HFFc6 (cell line): ENCODE results near the gene HPCAL4. TPM values are rescaled to one million over a fixed set of nuclear protein-coding genes. Genes with fewer than 3 reads are reported as not detected.

Experiments used
- DNase-seq: peaks from one replicate; pipeline ENCODE4 v3.0.0-alpha.2; 2018
- H3K27ac Mint-ChIP-seq: 2 replicates; pipeline ENCODE4 v1.8.0; 2020; ENCODE audit warnings: mild to moderate bottlenecking, mixed read lengths
- H3K27me3 Mint-ChIP-seq: 2 replicates; pipeline ENCODE4 v1.8.0; 2021; ENCODE audit warnings: mild to moderate bottlenecking, moderate library complexity, mixed read lengths; ENCODE audit not compliant: insufficient read depth
- H3K36me3 Mint-ChIP-seq: 2 replicates; pipeline ENCODE4 v1.8.0; 2021; ENCODE audit warnings: low read depth, mixed read lengths
- H3K4me1 Mint-ChIP-seq: 2 replicates; pipeline ENCODE4 v1.8.0; 2020; ENCODE audit warnings: low read depth, mixed read lengths
- H3K4me3 Mint-ChIP-seq: 2 replicates; pipeline ENCODE4 v1.8.0; 2020; ENCODE audit warnings: mild to moderate bottlenecking, moderate library complexity, mixed read lengths
- H3K9me3 Mint-ChIP-seq: 2 replicates; pipeline ENCODE4 v1.8.0; 2020; ENCODE audit warnings: mild to moderate bottlenecking, mixed read lengths
- total RNA-seq, 6 experiments: library from RNA; stranded (reverse); fragmentation: NEBNext Ultra II Directional; extraction: Animal tissue kit (Norgen Biotek cat#: 25700); gene quantifications; 2 replicates in 1 of 6; 3 replicates in 5 of 6; pipeline ENCODE4 v1.2.3, GENCODE V29; 2021
- TF ChIP-seq, protein P1 (sequence below): fragments of 200-600 bp; sonication (generic); IDR thresholded peaks from 2 replicates; pipeline ENCODE4 v1.5.0; 2021; ENCODE audit warnings: antibody characterized with exemption, mild to moderate bottlenecking

Gene HPCAL4
- total RNA-seq, 6 experiments from 2014 or later, result not detected

DNA sequence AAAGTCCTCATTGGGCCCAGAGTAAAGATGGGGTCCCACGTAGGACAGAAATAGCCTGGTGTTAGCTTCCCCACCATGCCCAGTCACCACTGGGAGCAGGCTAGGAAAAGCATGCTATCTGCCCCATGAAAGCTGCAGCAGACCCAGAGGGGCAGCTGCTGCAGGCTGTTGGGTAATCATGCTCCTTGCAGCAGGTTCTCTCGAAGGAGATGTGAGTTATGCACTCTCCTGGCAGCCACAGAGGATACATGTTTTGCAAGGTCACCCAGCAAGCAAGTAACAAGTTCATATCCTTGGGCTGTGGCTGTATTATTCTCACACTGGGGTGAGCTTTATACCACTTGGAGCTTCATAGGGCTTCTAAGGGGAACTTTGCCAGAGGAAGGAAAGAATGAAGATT lies 42.7 kb downstream of the HPCAL4 start:
- H3K27me3 Mint-ChIP-seq, result peaks cover 15% of the 10 kb centered on the region
- TF ChIP-seq, protein P1, sequence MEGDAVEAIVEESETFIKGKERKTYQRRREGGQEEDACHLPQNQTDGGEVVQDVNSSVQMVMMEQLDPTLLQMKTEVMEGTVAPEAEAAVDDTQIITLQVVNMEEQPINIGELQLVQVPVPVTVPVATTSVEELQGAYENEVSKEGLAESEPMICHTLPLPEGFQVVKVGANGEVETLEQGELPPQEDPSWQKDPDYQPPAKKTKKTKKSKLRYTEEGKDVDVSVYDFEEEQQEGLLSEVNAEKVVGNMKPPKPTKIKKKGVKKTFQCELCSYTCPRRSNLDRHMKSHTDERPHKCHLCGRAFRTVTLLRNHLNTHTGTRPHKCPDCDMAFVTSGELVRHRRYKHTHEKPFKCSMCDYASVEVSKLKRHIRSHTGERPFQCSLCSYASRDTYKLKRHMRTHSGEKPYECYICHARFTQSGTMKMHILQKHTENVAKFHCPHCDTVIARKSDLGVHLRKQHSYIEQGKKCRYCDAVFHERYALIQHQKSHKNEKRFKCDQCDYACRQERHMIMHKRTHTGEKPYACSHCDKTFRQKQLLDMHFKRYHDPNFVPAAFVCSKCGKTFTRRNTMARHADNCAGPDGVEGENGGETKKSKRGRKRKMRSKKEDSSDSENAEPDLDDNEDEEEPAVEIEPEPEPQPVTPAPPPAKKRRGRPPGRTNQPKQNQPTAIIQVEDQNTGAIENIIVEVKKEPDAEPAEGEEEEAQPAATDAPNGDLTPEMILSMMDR, result no peak
- no peaks in the 10 kb centered on the region for H3K9me3 Mint-ChIP-seq
- H3K27ac Mint-ChIP-seq, result no peak overlapping the region
- H3K36me3 Mint-ChIP-seq, result no peaks in the 10 kb centered on the region
- H3K4me1 Mint-ChIP-seq, result peaks cover 12% of the 10 kb centered on the region
- no peak for DNase-seq
- no peak overlapping the region for H3K4me3 Mint-ChIP-seq

DNA sequence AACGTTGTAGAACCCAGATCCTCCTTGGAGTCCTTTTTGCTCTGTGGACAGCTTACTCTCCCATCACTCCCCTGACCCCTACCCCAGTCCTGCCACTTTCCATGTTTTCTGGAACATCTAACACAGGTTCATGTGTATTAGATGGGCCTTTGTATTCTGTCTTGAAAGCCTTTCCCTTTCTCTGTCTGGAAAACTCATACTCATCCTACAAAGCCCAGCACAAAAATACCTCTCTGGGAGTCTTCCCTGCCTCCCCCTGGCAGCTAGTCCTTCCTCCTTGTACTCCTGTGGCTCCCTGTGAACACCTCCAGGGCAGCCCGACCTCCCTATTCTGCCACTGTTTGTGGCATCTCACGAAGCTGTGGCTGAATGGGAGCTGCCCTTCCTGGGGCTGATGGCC lies 44.0 kb downstream of the HPCAL4 start:
- Mint-ChIP-seq H3K9me3 (no peaks in the 10 kb centered on the region), H3K27ac (no peak overlapping the region), H3K36me3 (no peaks in the 10 kb centered on the region), H3K4me3 (no peak overlapping the region), H3K4me1 (peaks cover 24% of the 10 kb centered on the region), H3K27me3 (peaks cover 10% of the 10 kb centered on the region)
- TF ChIP-seq, protein P1, result no peak
- no peak for DNase-seq

DNA sequence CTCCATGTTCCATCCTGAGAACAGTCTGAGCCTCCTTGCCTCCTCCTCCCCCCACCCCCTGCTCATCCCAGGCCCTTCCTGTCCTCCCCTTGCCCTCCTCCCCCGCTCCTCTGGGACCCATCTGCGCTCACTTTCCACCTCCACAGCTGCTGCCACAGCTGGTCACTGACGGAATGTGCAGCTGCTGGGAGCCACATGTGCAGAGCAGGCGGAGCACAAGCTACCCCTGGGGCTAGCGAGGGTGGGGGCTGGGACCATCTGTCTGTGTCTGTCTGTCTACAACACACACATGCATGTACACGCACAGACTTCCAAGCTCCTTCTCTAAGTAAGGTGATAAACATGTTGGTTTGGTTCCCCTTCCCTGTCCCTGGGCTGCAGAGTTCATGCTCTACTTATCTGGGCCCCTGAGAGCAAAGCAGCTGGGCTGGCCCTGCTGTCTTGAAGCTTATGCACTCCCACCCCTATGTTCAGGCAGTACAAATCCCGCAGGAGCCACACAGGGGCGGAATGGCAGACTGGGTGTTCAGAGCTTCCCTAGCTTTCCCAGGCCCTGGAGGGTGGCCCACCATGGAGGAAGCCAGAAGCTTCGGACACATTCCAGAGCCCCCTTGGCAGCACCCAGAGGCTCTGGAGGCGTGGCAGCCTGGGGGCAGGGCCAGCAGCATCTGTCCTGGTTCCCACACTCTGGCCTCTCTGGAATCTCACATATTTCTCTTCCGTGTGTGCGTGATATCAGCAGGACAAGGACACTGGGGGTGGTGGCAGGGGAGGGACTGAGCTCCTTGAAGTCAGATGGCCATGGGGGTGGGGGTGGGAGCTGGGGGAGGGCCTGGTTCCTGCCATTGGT lies 44.8 kb downstream of the HPCAL4 start:
- Mint-ChIP-seq H3K27ac (no peak overlapping the region), H3K36me3 (no peaks in the 10 kb centered on the region), H3K9me3 (no peaks in the 10 kb centered on the region), H3K4me1 (peaks cover 24% of the 10 kb centered on the region), H3K4me3 (no peak overlapping the region), H3K27me3 (peaks cover 10% of the 10 kb centered on the region)
- TF ChIP-seq, protein P1, result no peak
- DNase-seq, result peak; percentile 35

DNA sequence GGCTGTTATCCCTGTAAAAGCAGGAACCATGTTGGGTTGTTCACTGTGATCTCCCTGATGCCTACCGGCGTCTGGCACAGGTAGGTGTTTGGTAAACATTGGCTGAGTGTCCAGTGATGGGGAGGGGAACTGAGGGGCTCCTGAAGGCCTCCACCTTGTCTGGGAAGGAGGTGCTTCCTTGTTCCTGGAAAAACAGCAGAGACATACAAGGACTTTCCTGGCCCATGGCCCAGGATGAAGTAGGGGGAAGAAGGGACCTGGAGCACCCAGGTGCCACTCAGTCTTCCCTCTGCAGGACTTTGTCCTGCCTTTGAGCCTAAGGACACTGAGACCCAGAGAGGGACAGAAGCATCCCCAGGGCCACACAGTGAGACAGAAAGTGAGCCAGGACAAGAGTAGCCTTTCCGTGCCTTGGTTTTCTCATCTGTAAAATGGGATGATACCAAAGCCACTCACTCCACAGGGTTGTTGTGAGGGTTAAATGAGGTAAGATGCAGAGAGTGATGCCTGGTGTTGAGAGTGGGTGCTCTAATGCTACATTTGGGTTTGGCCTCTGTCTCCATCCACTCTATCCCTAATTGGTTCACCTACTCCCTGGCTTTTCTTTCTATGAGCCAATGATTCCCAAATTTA lies 45.7 kb downstream of the HPCAL4 start:
- no peaks in the 10 kb centered on the region for H3K36me3 Mint-ChIP-seq
- peaks cover 24% of the 10 kb centered on the region for H3K4me1 Mint-ChIP-seq
- no peaks in the 10 kb centered on the region for H3K9me3 Mint-ChIP-seq
- peaks cover 11% of the 10 kb centered on the region for H3K27me3 Mint-ChIP-seq
- no peak for DNase-seq
- no peak overlapping the region for H3K4me3 Mint-ChIP-seq
- H3K27ac Mint-ChIP-seq, result no peak overlapping the region
- TF ChIP-seq, protein P1, result no peak

DNA sequence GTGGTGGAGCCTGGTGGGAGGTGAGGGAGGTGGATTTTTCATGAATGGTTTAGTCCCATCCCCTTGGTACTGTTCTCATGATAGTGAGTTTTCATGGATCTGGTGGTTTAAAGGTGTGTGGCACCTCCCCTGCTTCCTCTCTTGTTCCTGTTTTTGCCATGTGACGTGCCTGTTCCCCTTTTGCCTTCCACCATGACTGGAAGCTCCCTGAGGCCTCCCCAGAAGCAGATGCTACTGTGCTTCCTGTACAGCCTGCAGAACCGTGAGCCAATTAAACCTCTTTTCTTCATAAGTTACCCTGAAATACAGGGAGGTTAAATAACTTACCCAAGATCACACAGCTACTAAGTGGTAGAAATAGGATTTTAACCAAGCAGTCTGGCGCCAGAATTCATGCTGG lies 47.5 kb downstream of the HPCAL4 start:
- Mint-ChIP-seq H3K9me3 (no peaks in the 10 kb centered on the region), H3K27me3 (peaks cover 13% of the 10 kb centered on the region), H3K4me1 (peaks cover 24% of the 10 kb centered on the region), H3K4me3 (no peak overlapping the region), H3K27ac (no peak overlapping the region; the same call in 1 of the 2 replicates), H3K36me3 (no peaks in the 10 kb centered on the region)
- DNase-seq, result no peak
- TF ChIP-seq, protein P1, result no peak
